Dedifferentiated amniotic fluid mesenchymal stem cell (primary cell): ENCODE data around the gene LRIG1.

Experiments used
- DNase-seq: peaks from one replicate; pipeline ENCODE4 v3.0.0-alpha.2; 2016; ENCODE audit errors: extremely low spot score

Gene LRIG1

DNA sequence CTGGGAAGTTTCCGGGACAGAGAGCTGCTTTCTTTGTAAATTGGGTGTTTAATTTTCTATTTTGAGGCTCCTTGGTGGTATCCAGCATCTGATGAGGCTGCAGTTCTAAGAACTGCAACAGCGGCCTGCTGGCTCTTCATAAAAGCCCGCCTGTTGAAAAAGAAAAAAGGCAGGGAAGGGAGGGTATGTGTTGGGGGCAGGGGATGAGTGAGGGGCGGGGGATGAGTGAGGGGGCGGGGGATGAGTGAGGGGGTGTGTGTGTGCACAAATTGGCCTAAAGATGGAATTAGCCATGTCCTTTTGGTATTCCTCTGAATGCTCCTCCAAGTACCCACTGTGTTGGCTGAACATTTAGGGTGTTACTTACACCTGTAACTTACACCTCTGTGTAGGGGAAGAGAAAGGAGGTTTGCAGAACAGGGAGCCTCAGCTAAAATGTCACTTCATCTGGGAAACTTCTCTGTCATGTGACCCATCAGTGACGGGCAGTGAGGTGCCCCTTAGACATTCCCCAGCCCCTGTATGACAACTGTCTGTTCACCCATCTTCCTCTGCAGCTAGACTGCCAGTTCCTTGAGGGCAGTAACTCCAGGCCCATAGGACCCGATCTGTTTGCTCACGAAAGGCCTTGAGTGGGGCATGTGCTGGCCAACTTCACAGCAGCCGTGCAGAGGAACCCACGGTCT is 57.6 kb downstream of the LRIG1 start:
- DNase-seq, result no peak

- DNase-seq, result peak; percentile 67
Measured at GRCh38 chr3:66442254-66443117, 58.3 kb downstream of the LRIG1 start.

- no peak for DNase-seq
Measured at GRCh38 chr3:66441692-66442091, 59.1 kb downstream of the LRIG1 start.

- DNase-seq, result no peak
Measured at GRCh38 chr3:66441129-66441528, 59.7 kb downstream of the LRIG1 start.

DNA sequence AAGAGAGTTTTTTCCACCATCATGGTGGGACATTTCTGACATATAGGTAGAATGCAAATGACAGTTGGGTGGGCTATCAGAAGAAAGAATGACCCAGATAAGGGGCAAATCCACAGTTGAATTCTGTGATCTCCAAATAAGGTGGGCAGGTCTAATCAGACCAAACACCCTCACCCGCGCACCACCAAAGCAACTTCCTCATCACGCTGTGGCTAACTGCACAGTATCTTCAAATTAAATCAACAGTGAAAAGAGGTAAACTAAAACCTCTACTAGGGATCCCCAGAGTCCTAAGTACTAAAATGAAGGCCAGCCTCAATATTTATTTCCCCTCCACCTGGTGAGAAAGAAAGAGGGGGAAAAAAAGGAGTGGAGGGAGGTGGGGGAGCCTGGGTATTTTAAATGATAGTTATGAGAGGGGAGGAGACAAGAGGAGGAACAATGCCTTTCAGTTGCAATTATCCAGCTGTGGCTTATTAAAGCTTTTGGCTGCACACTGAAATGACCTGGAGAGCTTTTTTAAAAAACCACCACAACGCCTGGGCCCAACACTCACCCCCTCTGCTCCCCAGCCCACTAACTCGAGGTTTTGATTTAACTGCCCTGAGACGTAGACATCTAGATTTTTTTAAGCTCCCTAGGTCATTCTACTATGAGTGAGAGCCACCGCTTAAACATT is 61.0 kb downstream of the LRIG1 start:
- DNase-seq, result no peak

DNA sequence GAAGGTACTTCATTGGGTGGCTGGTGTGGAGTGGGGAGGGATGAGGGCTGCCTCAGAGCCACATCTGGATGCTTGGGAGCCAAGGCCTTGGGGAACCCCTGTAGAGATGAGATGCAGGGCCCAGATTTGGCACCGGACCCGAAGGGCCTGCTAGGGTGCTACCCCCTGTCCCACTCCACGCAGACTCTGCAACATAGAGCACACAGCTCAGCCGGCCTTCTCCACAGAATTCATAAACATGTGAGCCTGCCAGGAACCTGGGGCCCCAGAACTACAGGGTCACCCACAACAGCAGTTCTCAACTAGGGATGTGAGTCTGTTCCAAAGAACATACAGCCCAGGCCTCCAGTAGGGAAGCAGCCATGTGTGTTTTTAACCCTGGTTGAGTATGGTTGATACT is 62.8 kb downstream of the LRIG1 start:
- no peak for DNase-seq

GRCh38 chr3:66437341-66437929 is 63.4 kb downstream of the LRIG1 start:
- no peak for DNase-seq

GRCh38 chr3:66435989-66436388 is 64.8 kb downstream of the LRIG1 start:
- no peak for DNase-seq

- no peak for DNase-seq
Measured at GRCh38 chr3:66434726-66435125, 66.1 kb downstream of the LRIG1 start.

DNA sequence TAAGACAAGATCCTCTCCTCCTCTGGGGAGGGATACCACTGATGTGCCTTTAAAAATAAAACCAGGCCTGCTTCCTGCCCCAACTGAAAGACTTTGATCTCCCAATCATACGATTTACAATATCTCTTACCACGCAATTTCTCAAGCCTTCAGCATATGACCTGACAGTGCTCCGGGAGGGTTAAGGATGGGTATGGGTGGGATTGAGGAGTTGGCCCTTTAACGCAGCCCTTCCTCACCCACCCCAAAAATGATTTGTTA is 67.4 kb downstream of the LRIG1 start:
- no peak for DNase-seq

DNA sequence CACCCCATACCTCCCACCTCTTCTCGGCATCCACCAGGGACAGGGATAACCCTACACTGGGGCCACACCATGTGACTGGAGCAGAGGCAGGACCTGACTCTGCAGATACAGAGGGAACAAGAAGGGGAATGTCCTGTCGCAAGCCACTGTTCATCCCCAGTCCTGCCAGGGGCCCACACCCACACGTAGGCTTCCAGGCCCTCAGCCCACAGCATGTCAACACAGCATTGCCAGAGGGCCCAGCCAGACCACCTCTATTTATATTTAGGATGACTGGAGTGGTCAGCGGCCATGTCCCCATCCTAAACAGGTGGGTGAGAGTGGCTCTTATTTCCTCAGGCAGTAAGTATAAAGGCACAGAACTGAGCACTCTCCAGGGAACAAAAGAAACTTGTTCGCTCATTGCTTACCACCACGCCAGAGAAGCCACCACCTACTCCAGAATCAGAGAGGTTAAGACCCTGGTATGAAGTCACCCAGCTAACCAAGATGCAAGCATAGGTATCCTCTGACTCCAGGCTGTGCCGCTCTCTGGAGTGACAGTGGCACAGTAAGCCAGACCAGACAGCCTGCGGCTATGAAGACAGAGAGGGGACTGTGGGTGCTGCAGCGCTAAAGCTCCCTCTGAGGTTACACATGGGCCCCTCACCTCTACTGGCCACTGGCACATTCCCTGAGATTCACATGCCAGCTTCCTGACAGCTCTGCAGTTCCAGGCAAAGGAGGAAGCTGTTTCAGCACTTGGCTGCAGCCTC is 67.9 kb downstream of the LRIG1 start:
- DNase-seq, result no peak

DNA sequence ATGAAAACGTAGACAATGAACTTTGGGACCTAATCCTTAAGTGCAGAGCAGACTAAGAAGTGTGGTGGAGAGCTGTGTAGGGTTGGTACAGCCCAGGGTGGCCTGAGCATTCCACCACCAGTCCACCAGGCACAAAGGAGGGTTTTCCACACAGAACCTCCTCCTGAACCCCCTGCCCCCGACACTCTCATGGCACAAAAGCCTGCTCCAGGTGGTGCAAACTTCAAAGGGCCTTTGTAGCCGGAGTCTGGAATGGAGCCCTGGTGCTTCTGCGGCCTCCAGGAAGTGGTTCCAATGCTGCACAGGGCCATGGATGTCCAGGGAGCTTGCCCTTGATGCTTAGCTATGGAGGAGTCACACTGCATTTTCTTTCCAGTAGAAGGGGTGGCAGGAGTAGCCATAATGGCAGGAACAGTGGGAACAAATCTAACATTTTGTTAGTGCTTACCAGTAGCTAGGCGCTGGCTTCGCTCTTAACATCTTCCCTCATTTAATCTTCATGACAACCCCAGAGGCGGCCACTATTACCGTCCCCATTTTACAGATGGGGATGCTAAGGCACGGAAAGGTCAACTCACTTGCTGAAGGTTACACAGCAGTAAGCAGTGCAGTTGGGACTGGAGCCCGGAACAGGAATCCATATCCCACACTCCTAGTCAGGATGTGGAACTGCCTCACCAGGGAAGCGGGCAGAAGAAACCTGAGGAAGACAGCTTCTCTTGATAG is 68.6 kb downstream of the LRIG1 start:
- DNase-seq, result no peak

GRCh38 chr3:66431494-66431893 is 69.3 kb downstream of the LRIG1 start:
- DNase-seq, result no peak

GRCh38 chr3:66430876-66431275 is 69.9 kb downstream of the LRIG1 start:
- DNase-seq, result no peak

GRCh38 chr3:66428733-66429132 is 72.1 kb downstream of the LRIG1 start:
- DNase-seq, result peak; percentile 92

DNA sequence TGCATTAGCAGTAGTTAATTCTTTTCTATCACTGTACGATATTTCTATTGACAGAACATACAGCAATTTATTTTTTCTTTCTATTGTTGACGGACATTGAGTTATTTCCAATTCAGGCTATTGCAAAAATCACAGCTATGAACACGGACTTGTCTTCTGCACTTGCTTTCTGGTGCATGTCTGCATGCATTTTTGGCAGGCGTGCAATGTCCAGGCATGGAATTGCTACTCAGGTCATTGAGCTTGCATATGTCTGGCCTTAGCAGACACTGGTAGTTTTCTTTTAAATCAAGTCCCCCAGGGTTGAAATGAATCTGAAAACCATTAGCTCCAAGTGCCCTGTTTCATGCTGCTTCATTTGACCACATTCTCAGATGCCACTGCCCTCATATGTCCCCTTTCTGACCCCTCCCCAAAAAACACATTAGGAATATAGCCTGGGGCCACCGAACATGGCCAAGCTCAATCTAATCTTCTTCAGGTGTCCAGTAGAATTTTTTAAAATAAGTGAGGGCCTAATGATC is 72.8 kb downstream of the LRIG1 start:
- no peak for DNase-seq

DNA sequence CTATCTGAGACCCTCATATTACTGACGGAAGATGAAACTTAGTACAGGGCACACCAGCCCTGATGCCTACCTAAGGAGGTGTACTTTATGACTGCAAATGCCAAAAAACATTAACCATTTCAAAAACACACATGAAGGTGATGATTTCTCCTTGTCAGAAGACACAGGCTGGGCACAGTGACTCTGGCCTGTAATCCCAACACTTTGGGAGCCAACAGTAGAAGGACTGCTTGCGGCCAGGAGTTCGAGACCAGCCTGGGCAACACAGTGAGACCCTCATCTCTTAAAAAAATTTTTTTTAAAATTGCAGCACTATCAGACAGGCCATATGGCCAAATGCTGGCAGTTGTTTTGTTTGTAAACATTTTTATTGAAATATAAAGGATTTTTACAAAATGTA is 73.5 kb downstream of the LRIG1 start:
- no peak for DNase-seq

GRCh38 chr3:66426135-66426534 is 74.7 kb downstream of the LRIG1 start:
- DNase-seq, result no peak

GRCh38 chr3:66425576-66426114 is 75.2 kb downstream of the LRIG1 start:
- no peak for DNase-seq

- no peak for DNase-seq
Measured at GRCh38 chr3:66425032-66425431, 75.8 kb downstream of the LRIG1 start.

DNA sequence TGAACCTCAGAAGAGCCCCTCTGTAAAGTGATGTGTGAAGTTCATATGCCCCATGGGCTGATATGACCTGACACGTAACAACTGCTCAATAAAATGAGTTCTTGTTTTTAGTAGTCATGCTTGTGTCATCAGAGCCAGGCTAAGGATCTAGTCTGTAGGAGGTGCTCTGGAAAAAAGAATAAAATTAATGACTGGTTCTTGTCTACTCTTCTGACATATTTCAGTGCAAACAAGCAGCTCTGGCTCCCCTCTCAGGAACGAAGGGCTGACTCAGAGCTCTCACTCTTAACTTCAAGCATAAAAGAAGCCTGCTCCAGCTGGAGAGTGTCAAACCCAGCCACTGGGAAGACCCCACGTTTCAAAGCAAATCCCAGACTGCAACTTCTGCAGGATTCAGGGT is 77.0 kb downstream of the LRIG1 start:
- peak; percentile 30 for DNase-seq
